Skeletal muscle tissue (tissue), 4 donors: ENCODE results near the gene TMEM131L. TPM values are rescaled to one million over a fixed set of nuclear protein-coding genes. Genes with fewer than 3 reads are reported as not detected.

Source experiments
- H3K27ac ChIP-seq: one replicate; pipeline ENCODE4 v1.7.0; 2013; ENCODE audit warnings: mild to moderate bottlenecking, low read depth, low read length, inconsistent platforms
- H3K27me3 ChIP-seq, 3 donors: one replicate each; pipeline ENCODE4 v1.7.0; 2013; ENCODE audit warnings: low read length in 3 of 3; ENCODE audit not compliant: control insufficient read depth in 3 of 3, insufficient read depth in 3 of 3
- H3K36me3 ChIP-seq, 3 donors: one replicate each; pipeline ENCODE4 v1.7.0; 2013; ENCODE audit warnings: low read length in 3 of 3; ENCODE audit not compliant: control insufficient read depth in 3 of 3, insufficient read depth in 3 of 3
- H3K4me1 ChIP-seq, 3 donors: one replicate each; pipeline ENCODE4 v1.7.0; 2013; ENCODE audit warnings: low read length in 3 of 3, mild to moderate bottlenecking in 3 of 3; ENCODE audit not compliant: control insufficient read depth in 3 of 3, insufficient read depth in 3 of 3
- H3K4me3 ChIP-seq, 3 donors: one replicate each; pipeline ENCODE4 v1.7.0; 2013; ENCODE audit warnings: low read length in 3 of 3
- H3K9ac ChIP-seq, 3 donors: one replicate each; pipeline ENCODE4 v1.7.0; 2013; ENCODE audit warnings: low read length in 3 of 3, mild to moderate bottlenecking in 3 of 3, moderate library complexity in 2 of 3, low read depth in 1 of 3
- H3K9me3 ChIP-seq, 3 donors: one replicate each; pipeline ENCODE4 v1.7.0; 2013; ENCODE audit warnings: low read length in 3 of 3; ENCODE audit not compliant: control insufficient read depth in 3 of 3
- total RNA-seq: library from RNA; depleted of rRNA; stranded (reverse); fragments of >200 nt; gene quantifications from one replicate; pipeline ENCODE4 v1.2.3, GENCODE V29; 2014
- donor health status: Osteomylitis.

TMEM131L gene
- total RNA-seq, 1 donor from 2014 or later, result 69.4 TPM

GRCh38 chr4:153511104-153511503 is 44.9 kb downstream of the TMEM131L start:
- H3K4me3 ChIP-seq, result no peak overlapping the region
- no peaks in the 10 kb centered on the region for H3K27me3 ChIP-seq
- H3K36me3 ChIP-seq, result no peaks in the 10 kb centered on the region
- no peak overlapping the region for H3K27ac ChIP-seq
- H3K9ac ChIP-seq, result no peak overlapping the region
- peaks cover 18 to 37% (median 34%) of the 10 kb centered on the region in 3 donors for H3K4me1 ChIP-seq
- H3K9me3 ChIP-seq, result no peaks in the 10 kb centered on the region

DNA sequence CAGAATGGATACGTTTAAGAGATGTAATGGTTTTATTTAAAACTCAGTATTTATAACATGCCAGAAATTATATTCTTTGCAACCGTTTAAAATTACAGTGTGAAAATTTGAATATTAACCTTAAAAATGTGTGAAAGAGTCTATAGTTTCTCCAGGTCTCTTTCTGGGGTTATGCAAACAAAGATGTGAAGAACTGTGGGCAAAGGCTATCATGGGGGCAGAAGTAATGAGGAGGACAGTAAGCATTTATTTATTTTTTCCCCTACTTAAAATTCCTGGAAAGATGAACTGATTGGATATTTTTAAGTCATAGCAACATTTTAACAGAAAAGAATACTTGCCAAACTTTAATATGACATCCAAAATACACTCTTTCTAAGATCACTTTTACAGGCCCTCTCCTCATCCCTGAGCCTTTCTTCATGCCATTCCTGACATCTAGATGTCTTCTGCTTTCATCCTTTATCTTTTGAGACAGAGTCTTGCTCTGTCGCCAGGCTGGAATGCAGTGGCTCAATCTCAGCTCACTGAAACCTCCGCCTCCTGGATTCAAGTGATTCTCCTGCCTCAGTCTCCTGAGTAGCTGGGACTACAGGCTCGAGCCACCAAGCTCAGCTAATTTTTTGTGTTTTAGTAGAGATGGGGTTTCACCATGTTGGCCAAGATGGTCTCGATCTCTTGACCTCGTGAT is 46.1 kb downstream of the TMEM131L start:
- peaks cover 15 to 35% (median 24%) of the 10 kb centered on the region in 3 donors for H3K4me1 ChIP-seq
- H3K9ac ChIP-seq, result no peak overlapping the region
- H3K27ac ChIP-seq, result peak overlapping the region; percentile 7
- no peaks in the 10 kb centered on the region for H3K27me3 ChIP-seq
- H3K4me3 ChIP-seq, result no peak overlapping the region
- H3K36me3 ChIP-seq, result no peaks in the 10 kb centered on the region
- H3K9me3 ChIP-seq, result no peaks in the 10 kb centered on the region

GRCh38 chr4:153512952-153513500 is 46.9 kb downstream of the TMEM131L start:
- H3K36me3 ChIP-seq, result no peaks in the 10 kb centered on the region
- peak overlapping the region; percentile 7 for H3K27ac ChIP-seq
- no peaks in the 10 kb centered on the region for H3K9me3 ChIP-seq
- H3K4me3 ChIP-seq, result no peak overlapping the region
- H3K27me3 ChIP-seq, result no peaks in the 10 kb centered on the region
- H3K9ac ChIP-seq, result no peak overlapping the region
- peaks cover 17 to 35% (median 19%) of the 10 kb centered on the region in 3 donors for H3K4me1 ChIP-seq

GRCh38 chr4:153513596-153513995 is 47.4 kb downstream of the TMEM131L start:
- Histone ChIP-seq H3K27me3 (no peaks in the 10 kb centered on the region), H3K27ac (no peak overlapping the region), H3K36me3 (no peaks in the 10 kb centered on the region), H3K4me1 (peaks cover 23 to 41% (median 25%) of the 10 kb centered on the region in 3 donors), H3K9ac (no peak overlapping the region), H3K9me3 (no peaks in the 10 kb centered on the region), H3K4me3 (no peak overlapping the region)

GRCh38 chr4:153514001-153514526 is 47.9 kb downstream of the TMEM131L start:
- H3K27me3 ChIP-seq, result no peaks in the 10 kb centered on the region
- no peak overlapping the region for H3K4me3 ChIP-seq
- H3K36me3 ChIP-seq, result no peaks in the 10 kb centered on the region
- H3K4me1 ChIP-seq, result peaks cover 27 to 45% (median 29%) of the 10 kb centered on the region in 3 donors
- no peak overlapping the region for H3K9ac ChIP-seq
- H3K9me3 ChIP-seq, result no peaks in the 10 kb centered on the region
- no peak overlapping the region for H3K27ac ChIP-seq

DNA sequence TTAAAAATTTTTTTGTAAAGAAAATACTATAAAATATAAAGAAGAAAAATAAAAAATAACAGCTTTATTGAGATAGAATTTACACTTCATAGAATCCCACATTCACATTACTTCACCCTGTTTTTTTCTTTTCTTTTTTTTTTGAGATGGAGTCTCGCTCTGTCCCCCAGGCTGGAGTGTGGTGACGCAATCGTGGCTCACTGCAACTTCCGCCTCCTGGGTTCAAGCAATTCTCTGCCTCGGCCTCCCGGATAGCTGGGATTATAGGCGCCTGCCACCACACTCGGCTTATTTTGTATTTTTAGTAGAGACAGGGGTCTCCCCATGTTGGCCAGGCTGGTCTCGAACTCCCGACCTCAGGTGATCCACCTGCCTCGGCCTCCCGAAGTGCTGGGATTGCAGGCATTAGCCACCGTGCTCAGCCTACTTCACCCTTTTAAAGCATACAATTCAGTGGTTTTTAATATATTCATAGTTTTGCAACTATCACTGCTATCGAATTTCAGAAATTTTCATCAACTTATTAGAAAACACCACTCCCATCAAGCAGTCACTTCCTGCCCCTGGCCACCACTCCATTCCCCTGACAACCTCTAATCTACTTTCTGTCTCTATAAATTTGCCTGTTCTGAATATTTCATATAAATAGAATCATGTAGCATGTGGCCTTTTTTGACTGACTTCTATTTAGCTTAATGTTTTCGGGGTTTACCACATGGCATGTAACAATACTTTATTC is 48.7 kb downstream of the TMEM131L start:
- H3K9me3 ChIP-seq, result no peaks in the 10 kb centered on the region
- no peaks in the 10 kb centered on the region for H3K27me3 ChIP-seq
- H3K4me1 ChIP-seq, result peaks cover 30 to 45% (median 31%) of the 10 kb centered on the region in 3 donors
- no peaks in the 10 kb centered on the region for H3K36me3 ChIP-seq
- no peak overlapping the region for H3K4me3 ChIP-seq
- no peak overlapping the region for H3K9ac ChIP-seq
- no peak overlapping the region for H3K27ac ChIP-seq

DNA sequence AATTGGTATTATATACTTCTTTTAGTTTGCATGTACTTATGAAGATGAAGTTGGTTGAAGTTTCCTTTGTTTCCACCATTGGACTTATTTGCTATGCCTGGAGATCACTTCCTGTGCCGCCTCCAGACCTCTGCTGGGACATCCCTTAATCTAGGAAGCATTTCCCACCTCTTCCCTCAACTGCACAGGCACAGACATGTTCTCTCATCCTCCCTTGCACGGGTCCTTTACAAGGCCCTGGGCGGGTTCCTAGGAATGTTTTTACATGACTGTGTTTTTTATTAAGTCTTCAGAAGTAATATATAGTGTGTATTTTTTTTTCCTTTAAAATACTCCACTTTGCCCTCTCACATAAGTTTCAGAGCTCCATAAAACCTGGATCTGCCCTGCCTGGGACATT is 51.0 kb downstream of the TMEM131L start:
- no peak overlapping the region for H3K9ac ChIP-seq
- H3K36me3 ChIP-seq, result no peaks in the 10 kb centered on the region
- peaks cover 35 to 57% (median 36%) of the 10 kb centered on the region in 3 donors for H3K4me1 ChIP-seq
- no peak overlapping the region for H3K27ac ChIP-seq
- no peaks in the 10 kb centered on the region for H3K9me3 ChIP-seq
- H3K4me3 ChIP-seq, result no peak overlapping the region
- H3K27me3 ChIP-seq, result no peaks in the 10 kb centered on the region

DNA sequence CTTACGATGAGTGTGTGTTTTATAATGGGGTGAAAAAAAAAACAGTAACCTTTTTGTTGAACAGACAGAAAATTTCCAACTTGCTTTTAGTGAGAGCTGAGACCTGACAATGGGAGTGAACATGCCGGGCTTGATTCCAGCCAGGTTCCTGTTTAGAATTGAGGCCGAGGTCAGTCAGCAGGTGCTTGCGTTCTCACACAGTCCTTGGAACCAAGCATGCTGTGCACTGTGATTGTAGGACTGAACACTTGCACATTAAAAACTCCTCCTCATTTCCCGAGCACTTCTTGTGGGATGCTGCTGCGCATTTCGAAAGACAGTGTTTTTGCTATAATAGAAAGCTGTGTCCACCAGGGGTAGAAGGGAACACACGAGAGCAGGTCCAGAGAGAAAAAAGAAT is 51.8 kb downstream of the TMEM131L start:
- H3K27ac ChIP-seq, result peak overlapping the region; percentile 21
- H3K4me1 ChIP-seq, result peaks cover 32 to 62% (median 33%) of the 10 kb centered on the region in 3 donors
- no peaks in the 10 kb centered on the region for H3K27me3 ChIP-seq
- no peaks in the 10 kb centered on the region for H3K9me3 ChIP-seq
- H3K4me3 ChIP-seq, result no peak overlapping the region
- H3K9ac ChIP-seq, result no peak overlapping the region
- H3K36me3 ChIP-seq, result no peaks in the 10 kb centered on the region

DNA sequence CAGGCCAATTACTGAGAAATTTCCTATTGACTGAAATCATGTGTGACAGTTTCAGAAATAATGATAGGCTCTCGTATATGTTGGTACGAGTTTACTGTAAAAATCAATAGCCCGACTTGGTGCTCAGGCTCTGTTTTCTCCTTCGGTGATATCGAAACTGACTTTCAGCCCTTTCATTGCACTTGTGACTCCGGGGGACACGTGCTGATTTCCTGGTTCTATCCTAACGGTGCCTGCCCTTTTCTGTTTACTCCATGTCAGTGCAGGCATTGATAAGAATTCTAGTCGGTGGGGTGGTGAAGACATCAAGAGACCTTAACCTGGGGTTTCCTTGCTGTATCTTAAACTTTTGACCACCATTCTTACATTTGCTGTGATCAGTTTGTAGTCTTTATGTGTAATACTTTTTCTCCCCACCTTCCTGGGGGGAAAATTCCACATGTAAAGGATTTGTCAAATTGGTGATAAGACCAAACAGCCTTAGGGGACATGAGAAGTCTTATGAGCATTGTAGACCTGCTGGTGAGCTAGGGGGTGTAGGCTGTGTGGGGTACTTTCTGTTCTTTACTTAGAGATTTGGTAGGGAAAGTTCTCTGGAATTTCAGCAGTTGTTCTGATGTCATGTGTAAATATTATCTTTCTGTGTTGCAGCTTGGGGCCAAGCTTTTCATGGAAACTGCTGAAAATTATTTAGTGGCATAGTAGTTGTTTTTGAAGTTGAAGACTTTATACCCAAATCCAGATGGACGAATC is 52.7 kb downstream of the TMEM131L start:
- peak overlapping the region in 2 of 3 donors; percentile 2 to 9 for H3K9ac ChIP-seq
- peaks cover 31 to 62% (median 33%) of the 10 kb centered on the region in 3 donors for H3K4me1 ChIP-seq
- no peaks in the 10 kb centered on the region for H3K36me3 ChIP-seq
- H3K9me3 ChIP-seq, result no peaks in the 10 kb centered on the region
- no peaks in the 10 kb centered on the region for H3K27me3 ChIP-seq
- H3K4me3 ChIP-seq, result no peak overlapping the region
- peak overlapping the region; percentile 34 for H3K27ac ChIP-seq
